GM19468 (cell line): ENCODE measurements around the gene ABR.

Experiments
- ATAC-seq: cut with Tn5 transposase; IDR thresholded peaks from one replicate; pipeline ENCODE4 v1.9.1; 2021; ENCODE audit warnings: mild to moderate bottlenecking, moderate library complexity, moderate number of reproducible peaks; ENCODE audit not compliant: unreplicated experiment; ENCODE audit errors: extremely low read depth

The ABR gene

GRCh38 chr17:1179818-1180742 is at the start of gene ABR:
ABR (minus strand) TSS chr17:1179981; CDS start chr17:1179727, 254 bp downstream.
- ATAC-seq = no peak

DNA sequence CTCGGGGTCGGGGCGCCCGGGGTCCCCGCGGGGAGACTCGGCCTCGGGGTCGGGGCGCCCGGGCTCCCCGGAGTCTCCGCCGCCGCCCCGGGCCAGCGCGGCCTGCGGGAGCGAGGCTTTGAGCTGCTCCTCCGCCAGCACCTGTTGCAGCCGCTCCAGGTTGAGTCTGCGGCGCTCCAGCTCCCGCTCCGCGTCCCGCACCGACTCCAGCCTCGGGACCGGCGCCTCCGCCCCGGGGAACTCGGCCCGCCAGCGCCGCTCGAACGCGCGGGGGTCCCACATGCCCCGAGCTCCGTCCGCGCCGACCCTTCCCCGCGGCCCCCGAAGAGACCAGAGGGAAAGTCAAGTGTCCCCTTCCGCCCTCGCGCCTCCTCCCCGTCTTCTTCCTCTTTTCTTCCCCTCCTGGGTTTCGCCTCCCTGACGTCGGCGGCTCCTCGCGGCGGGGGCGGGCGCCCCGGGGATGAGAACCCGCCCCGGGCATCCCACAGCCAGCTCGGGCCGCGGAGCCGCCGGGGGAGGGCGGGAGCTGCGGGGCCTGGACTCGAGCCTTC is 49.6 kb upstream of the ABR start:
- ATAC-seq = no peak

DNA sequence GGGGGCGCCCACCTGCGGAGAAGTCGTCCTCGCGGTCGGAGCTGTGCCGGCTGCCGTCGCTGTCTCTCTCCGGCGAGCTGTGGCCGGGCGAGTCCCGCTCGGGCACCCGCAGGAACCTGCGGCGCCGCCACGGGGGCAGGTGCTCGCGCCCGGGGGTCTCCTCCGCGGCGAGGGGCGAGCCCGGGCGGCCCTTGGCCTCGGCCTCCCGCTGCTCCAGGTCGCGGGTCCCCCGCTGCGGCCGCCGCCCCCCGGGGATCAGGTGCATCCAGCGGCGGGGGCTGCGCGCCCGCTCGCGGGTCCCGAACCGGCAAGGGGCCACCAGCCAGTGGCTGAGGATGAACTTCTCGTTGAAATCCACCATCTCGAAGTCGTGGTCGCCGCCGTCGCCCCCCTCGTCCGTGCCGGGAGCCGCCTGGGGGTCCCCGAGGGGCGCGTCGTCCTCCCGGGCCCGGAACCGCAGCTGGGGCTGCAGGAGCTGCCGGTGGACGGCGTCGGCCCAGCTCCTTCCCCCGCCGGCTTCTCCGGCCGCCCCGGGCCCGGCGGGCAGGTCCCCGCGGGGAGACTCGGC is 49.1 kb upstream of the ABR start:
- no peak for ATAC-seq

DNA sequence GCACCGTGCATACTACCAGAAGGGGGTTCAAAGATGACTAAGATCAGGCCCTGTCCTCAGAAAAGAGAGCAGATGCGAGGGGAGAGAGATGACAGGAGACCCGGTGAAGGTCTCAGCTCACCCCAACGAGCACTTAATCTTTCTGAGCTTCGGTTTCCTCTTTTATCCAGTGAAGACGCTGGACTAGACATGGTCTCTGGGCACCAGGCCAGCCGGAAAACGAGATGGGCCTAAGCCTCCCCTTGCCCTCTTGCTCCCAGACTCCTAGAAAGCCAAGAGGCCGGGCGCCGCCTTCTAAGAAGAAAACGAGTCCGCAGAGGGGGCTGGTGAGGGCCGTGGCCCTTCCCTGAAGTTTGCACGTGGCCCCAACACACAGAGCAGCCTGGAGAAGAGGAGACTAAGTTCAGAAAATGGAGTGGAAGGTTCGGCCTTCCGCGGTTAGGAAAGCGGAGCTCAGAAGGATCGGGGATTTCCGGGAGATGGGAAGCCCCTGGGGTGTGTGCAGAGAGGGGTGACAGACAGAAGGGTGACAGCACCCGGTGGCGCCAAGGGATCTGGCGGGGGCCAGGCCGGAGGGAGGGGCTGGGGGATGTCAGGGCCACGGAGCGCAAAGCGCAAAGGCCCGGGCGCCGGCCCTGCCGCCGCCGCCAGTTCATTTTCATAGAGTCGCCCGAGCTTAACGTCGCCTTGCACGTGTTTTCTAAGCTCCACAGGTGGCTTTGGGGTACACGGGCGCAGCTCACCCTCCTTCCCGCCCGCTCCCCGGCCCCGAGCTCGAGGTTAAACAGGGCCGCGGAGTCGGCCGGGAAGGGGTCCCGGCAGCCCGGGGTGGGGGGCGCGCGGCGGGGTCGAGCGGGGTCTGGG is 48.4 kb upstream of the ABR start:
- no peak for ATAC-seq

DNA sequence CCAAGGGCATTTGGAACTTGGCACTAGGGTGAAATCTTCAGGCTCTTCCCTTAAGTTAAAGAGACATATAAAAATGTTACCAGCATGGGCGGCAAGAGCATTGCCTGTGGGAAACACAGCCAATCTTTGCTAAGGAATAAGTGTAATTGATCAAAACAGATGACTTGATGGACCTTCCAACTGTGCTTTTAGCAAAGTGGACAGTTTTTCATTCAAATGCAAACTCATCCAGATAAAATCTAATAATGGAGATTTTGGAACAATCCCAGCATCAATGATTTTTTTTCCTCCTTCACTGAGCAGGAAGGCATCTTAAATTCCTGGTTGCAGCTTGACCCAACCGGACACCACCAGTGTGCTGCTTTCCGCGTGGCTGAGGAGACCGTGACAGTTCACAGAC is 47.6 kb upstream of the ABR start:
- ATAC-seq = no peak

DNA sequence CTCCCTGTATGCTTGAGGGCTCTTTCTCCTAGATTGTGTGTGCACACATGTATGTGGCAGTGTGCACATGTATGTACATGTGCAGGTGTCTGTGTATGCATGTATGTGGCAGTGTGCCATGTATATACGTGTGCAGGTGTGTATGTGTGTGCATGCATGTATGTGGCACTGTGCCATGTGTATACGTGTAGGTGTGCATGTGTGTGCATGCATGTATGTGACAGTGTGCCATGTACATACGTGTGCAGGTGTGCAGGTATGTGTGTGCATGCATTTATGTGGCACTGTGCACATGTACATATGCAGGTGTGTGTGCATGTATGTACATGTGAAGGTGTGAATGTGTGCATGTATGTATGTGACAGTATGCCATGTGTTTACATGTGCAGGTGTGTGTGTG is 46.5 kb upstream of the ABR start:
- no peak for ATAC-seq

GRCh38 chr17:1224330-1224729 is 44.5 kb upstream of the ABR start:
- ATAC-seq = no peak

DNA sequence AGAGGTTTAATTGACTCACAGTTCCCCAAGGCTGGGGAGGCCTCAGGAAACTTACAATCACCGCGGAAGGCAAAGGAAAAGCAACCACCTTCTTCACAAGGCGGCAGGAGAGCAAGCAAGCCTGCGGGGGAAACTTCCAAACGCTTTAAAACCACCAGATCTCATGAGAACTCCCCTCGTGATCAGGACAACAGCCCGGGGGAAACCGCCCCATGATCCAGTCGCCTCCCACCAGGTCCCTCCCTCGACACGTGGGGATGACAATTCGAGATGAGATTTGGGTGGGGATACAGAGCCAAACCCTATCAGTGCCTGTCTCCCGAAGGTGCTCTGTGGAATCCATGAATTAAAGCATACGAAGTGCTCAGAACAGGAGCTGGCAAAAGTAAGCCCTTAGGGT is 43.9 kb upstream of the ABR start:
- ATAC-seq = no peak

GRCh38 chr17:1222321-1222720 is 42.5 kb upstream of the ABR start:
- ATAC-seq = no peak

- no peak for ATAC-seq
Measured at GRCh38 chr17:1221209-1221608, 41.4 kb upstream of the ABR start.

DNA sequence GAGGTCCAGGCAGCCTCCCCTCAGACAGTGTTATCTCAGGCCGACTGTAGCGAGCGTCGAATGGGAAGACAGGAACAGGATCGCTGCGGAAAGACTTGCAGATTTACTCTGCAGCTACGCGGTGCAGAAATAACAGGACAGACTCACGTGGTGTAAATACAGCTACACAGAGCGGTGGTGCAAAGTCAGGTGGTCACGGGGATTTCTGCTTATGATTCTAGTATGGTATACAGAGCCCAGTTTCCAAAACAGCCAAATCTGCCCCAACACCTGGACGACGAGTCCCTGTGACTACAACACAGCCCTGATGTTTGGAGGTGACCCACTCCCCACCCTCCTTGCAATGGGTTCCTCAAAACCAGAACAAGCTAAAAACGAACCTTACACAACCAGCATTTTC is 40.6 kb upstream of the ABR start:
- no peak for ATAC-seq

GRCh38 chr17:1217089-1217385 is 37.3 kb upstream of the ABR start:
- ATAC-seq = no peak

DNA sequence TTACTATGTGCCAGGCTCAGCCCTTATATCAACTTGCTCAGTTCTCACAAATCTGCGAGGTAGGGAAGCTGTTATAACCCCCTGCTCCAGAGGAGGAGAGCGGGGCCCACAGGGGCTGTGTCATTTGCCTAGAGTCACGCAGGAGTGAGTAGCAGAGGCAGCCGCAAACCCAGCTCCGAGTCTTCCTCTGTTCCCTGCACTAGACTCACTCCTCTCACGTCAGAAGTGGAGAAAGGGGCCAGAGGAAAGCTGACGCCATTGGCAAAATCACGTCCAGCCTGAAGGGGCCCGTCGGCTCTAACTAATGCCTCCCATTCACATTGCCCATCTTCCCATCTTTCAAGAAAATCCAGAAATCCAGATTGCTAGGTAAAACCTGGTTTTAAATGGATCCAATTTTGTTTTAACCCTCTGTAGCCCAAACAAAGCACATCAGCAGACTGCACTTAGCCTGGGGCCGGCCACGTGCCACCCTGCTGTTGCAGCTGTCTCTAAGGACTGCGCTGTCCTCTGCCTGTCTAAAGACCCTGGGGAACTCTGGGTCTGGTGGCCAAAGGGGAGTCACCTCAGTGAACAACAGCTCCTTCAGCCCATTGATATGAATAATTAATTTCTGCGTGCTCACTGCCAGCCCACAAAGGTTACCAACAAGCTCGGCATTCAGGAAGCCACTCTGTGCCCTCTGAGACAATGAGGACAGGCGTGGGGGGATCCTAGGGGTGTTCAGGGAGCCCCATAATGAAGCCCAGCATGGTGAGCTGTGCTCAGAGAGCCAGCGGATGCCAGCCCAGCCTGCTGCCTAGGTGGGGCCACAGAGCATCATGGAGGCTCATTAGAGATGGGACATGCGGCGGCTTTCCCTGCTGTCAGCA is 36.7 kb upstream of the ABR start:
- no peak for ATAC-seq

- no peak for ATAC-seq
Measured at GRCh38 chr17:1212946-1213345, 33.2 kb upstream of the ABR start.

GRCh38 chr17:1211287-1211686 is 31.5 kb upstream of the ABR start:
- no peak for ATAC-seq

DNA sequence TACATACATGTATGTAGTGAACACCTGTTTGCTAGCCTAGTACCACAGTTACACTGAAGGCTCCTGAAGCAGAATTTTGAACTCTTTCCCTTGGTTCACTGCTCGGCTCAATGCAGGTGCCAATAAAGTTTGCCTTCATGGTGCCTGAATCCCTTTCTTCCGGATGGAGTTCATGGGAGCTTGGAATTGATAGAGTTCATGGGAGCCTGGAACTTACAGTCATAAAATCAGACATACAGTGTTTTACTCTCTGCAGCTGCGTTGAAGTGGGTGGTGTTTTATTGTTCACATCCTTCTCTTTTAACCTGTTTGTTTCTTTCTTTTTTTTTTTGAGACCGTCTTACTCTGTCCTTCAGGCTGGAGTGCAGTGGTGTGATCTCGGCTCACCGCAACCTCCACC is 29.2 kb upstream of the ABR start:
- no peak for ATAC-seq

- ATAC-seq = no peak
Measured at GRCh38 chr17:1206026-1206777, 26.4 kb upstream of the ABR start.

DNA sequence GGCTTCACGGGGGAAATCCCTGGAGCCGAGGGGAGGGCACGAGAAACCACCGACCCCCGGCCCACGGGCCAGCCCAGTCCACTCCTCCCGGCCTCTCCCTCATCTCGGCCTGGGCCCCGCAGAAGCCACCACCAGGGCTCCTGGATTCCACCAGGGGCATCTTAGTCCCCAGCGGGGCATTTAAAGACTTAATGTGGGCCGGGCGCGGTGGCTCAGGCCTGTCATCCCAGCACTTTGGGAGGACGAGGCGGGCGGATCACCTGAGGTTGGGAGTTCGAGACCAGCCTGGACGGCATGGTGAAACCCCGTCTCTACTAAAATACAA is 24.1 kb upstream of the ABR start:
- no peak for ATAC-seq
